ENCODE results near the gene SSTR1.

Gene SSTR1

GRCh38 chr14:38203929-38204718 is 3.6 kb upstream of the SSTR1 start:
- FAIRE-seq = no peak

- no peak for FAIRE-seq
Observed at GRCh38 chr14:38204719-38205115, 3.0 kb upstream of the SSTR1 start.

GRCh38 chr14:38205119-38205813 is 2.4 kb upstream of the SSTR1 start:
- no peak for FAIRE-seq

GRCh38 chr14:38205949-38206665 is 1.6 kb upstream of the SSTR1 start:
- no peak for FAIRE-seq

GRCh38 chr14:38206689-38207376 is 871 bp upstream of the SSTR1 start:
- no peak for FAIRE-seq

GRCh38 chr14:38207377-38207735 is 348 bp upstream of the SSTR1 start:
- FAIRE-seq = no peak

GRCh38 chr14:38208618-38209562 is 1.2 kb downstream of the SSTR1 start:
- FAIRE-seq = no peak

- no peak for FAIRE-seq
Observed at GRCh38 chr14:38209572-38210557, 2.2 kb downstream of the SSTR1 start.

GRCh38 chr14:38210587-38211216 is 3.0 kb downstream of the SSTR1 start:
- no peak for FAIRE-seq

GRCh38 chr14:38211255-38211735 is 3.6 kb downstream of the SSTR1 start:
- no peak for FAIRE-seq

- FAIRE-seq = no peak
Observed at GRCh38 chr14:38212111-38212510, 4.4 kb downstream of the SSTR1 start.

- FAIRE-seq = no peak
Observed at GRCh38 chr14:38213001-38213400, 5.3 kb downstream of the SSTR1 start.

GRCh38 chr14:38217553-38217952 is 9.8 kb downstream of the SSTR1 start:
- FAIRE-seq = no peak

- FAIRE-seq = no peak
Observed at GRCh38 chr14:38221077-38221476, 13.4 kb downstream of the SSTR1 start.

GRCh38 chr14:38224338-38224737 is 16.6 kb downstream of the SSTR1 start:
- FAIRE-seq = no peak

GRCh38 chr14:38225946-38226345 is 18.2 kb downstream of the SSTR1 start:
- no peak for FAIRE-seq

GRCh38 chr14:38226366-38226765 is 18.7 kb downstream of the SSTR1 start:
- FAIRE-seq = no peak

- FAIRE-seq = no peak
Observed at GRCh38 chr14:38233218-38233617, 25.5 kb downstream of the SSTR1 start.

GRCh38 chr14:38238332-38238731 is 30.6 kb downstream of the SSTR1 start:
- no peak for FAIRE-seq

GRCh38 chr14:38238878-38239277 is 31.2 kb downstream of the SSTR1 start:
- no peak for FAIRE-seq

Data from G401.6 (cell line).